Right kidney (tissue), 9 donors: Measurements from ENCODE around the gene EGFR.

Experiments used
- DNase-seq: peaks from one replicate; pipeline ENCODE4 v3.0.0-alpha.2; 2016
- long read RNA-seq, 8 donors: transcript quantifications; one replicate each; lab custom pipeline, GENCODE V29; 2026

Gene EGFR
- long read RNA-seq, donor 1: 0 reads
- long read RNA-seq, donor 2, full-length matches to known transcripts: 2 of 2 reads
- long read RNA-seq, donor 2, partial matches to known transcripts: 0 of 2 reads
- long read RNA-seq, donor 2, other reads (novel, unspliced or antisense): 0 of 2 reads
- long read RNA-seq, donor 3, full-length matches to known transcripts: 1 of 1 reads
- long read RNA-seq, donor 3, partial matches to known transcripts: 0 of 1 reads
- long read RNA-seq, donor 3, other reads (novel, unspliced or antisense): 0 of 1 reads
- long read RNA-seq, donor 4, full-length matches to known transcripts: 3 of 3 reads
- long read RNA-seq, donor 4, partial matches to known transcripts: 0 of 3 reads
- long read RNA-seq, donor 4, other reads (novel, unspliced or antisense): 0 of 3 reads
- long read RNA-seq, donor 5, full-length matches to known transcripts: 3 of 3 reads
- long read RNA-seq, donor 5, partial matches to known transcripts: 0 of 3 reads
- long read RNA-seq, donor 5, other reads (novel, unspliced or antisense): 0 of 3 reads
- long read RNA-seq, donor 6, full-length matches to known transcripts: 1 of 1 reads
- long read RNA-seq, donor 6, partial matches to known transcripts: 0 of 1 reads
- long read RNA-seq, donor 6, other reads (novel, unspliced or antisense): 0 of 1 reads
- long read RNA-seq, donor 7, full-length matches to known transcripts: 3 of 3 reads
- long read RNA-seq, donor 7, partial matches to known transcripts: 0 of 3 reads
- long read RNA-seq, donor 7, other reads (novel, unspliced or antisense): 0 of 3 reads
- long read RNA-seq, donor 8, full-length matches to known transcripts: 2 of 2 reads
- long read RNA-seq, donor 8, partial matches to known transcripts: 0 of 2 reads
- long read RNA-seq, donor 8, other reads (novel, unspliced or antisense): 0 of 2 reads

GRCh38 chr7:55018361-55019190 lies at the start of gene EGFR:
Gene EGFR (plus strand): TSS chr7:55019017. CDS start chr7:55019278, 261 bp downstream.
- DNase-seq: peak; percentile 82

GRCh38 chr7:54969208-54969967 lies 49.4 kb upstream of the EGFR start:
- DNase-seq: no peak

GRCh38 chr7:54972733-54973294 lies 46.0 kb upstream of the EGFR start:
- no peak for DNase-seq

GRCh38 chr7:54978364-54979116 lies 40.3 kb upstream of the EGFR start:
- no peak for DNase-seq

GRCh38 chr7:54980521-54980920 lies 38.3 kb upstream of the EGFR start:
- DNase-seq: no peak

- DNase-seq: no peak
Measured at GRCh38 chr7:54981913-54982312, 36.9 kb upstream of the EGFR start.

- DNase-seq: no peak
Measured at GRCh38 chr7:54985426-54986330, 33.1 kb upstream of the EGFR start.

GRCh38 chr7:54986716-54987115 lies 32.1 kb upstream of the EGFR start:
- DNase-seq: no peak

- DNase-seq: no peak
Measured at GRCh38 chr7:54987772-54988171, 31.0 kb upstream of the EGFR start.

- no peak for DNase-seq
Measured at GRCh38 chr7:54988516-54988915, 30.3 kb upstream of the EGFR start.

GRCh38 chr7:54989453-54990225 lies 29.2 kb upstream of the EGFR start:
- no peak for DNase-seq

GRCh38 chr7:54991341-54991740 lies 27.5 kb upstream of the EGFR start:
- DNase-seq: no peak

GRCh38 chr7:54992871-54993475 lies 25.8 kb upstream of the EGFR start:
- DNase-seq: no peak

GRCh38 chr7:54995166-54995565 lies 23.7 kb upstream of the EGFR start:
- DNase-seq: no peak

GRCh38 chr7:54995610-54996363 lies 23.0 kb upstream of the EGFR start:
- no peak for DNase-seq

GRCh38 chr7:54996391-54996790 lies 22.4 kb upstream of the EGFR start:
- DNase-seq: no peak

- no peak for DNase-seq
Measured at GRCh38 chr7:55004579-55004978, 14.2 kb upstream of the EGFR start.
